Gastroesophageal sphincter (tissue), 4 donors: Measurements from ENCODE around the gene MYOF. TPM values are rescaled to one million over a fixed set of nuclear protein-coding genes. Genes with fewer than 3 reads are reported as not detected.

ENCODE experiments used
- ATAC-seq: fragments of 150-250 bp; one replicate; pipeline ENCODE4 v1.9.1; 2016; ENCODE audit warnings: mild to moderate bottlenecking, moderate library complexity
- H3K27ac ChIP-seq, 4 donors: fragments of 200-600 bp; sonication (generic) in 3 of 4; 1 replicate in 3 of 4; 2 replicates in 1 of 4; pipeline ENCODE4 v1.5.1; 2016 to 2019
- H3K27me3 ChIP-seq: fragments of 200-600 bp; sonication (generic); one replicate; pipeline ENCODE4 v1.5.1; 2019
- H3K36me3 ChIP-seq, 2 donors: fragments of 200-600 bp; sonication (generic); one replicate each; pipeline ENCODE4 v1.5.1; 2019; ENCODE audit warnings: control low read depth in 1 of 2
- H3K4me1 ChIP-seq, 3 donors: fragments of 200-600 bp; sonication (generic); 1 replicate in 2 of 3; 2 replicates in 1 of 3; pipeline ENCODE4 v1.5.1; 2016 to 2019; ENCODE audit warnings: control low read depth in 2 of 3
- H3K4me3 ChIP-seq, 2 donors: fragments of 200-600 bp; sonication (generic); one replicate each; pipeline ENCODE4 v1.5.1; 2019; ENCODE audit warnings: mild to moderate bottlenecking in 1 of 2, moderate library complexity in 1 of 2
- H3K9me3 ChIP-seq, 3 donors: fragments of 200-600 bp; sonication (generic); one replicate each; pipeline ENCODE4 v1.5.1; 2017 to 2019; ENCODE audit warnings: control low read depth in 2 of 3
- EP300 ChIP-seq: sonication (generic); formaldehyde crosslinking; IDR thresholded peaks from one replicate; pipeline ENCODE4 v1.6.1; 2017; ENCODE audit warnings: antibody characterized with exemption, mild to moderate bottlenecking
- POLR2A ChIP-seq, 2 donors: fragments of 450-650 bp; IDR thresholded peaks; one replicate each; pipeline ENCODE4 v1.6.1; 2017; ENCODE audit warnings: antibody characterized with exemption in 2 of 2, mild to moderate bottlenecking in 2 of 2, moderate library complexity in 1 of 2
- POLR2AphosphoS5 ChIP-seq: sonication (generic); formaldehyde crosslinking; IDR thresholded peaks from one replicate; pipeline ENCODE4 v1.6.1; 2017; ENCODE audit warnings: antibody characterized with exemption
- WGBS, 2 donors: methylation state at CpG; one replicate each; pipeline ENCODE4 v1.1.5; 2018; ENCODE audit warnings: low coverage in 1 of 2; 5-methylcytosine and 5-hydroxymethylcytosine counted together
- total RNA-seq, 4 donors: library from RNA; depleted of rRNA; stranded (reverse); fragments of >200 nt; gene quantifications; one replicate each; pipeline ENCODE4 v1.1.0, GENCODE V29; 2016
- TF ChIP-seq, protein P1 (sequence below), 4 experiments: fragments of 200-600 bp in 2 of 4; fragments of 450-650 bp in 2 of 4; sonication (generic) in 1 of 4; IDR thresholded peaks; one replicate each; pipeline ENCODE4 v1.5.1; 2017 to 2019; ENCODE audit warnings: antibody characterized with exemption in 4 of 4, mild to moderate bottlenecking in 2 of 4, moderate library complexity in 2 of 4

The MYOF gene
- total RNA-seq, 4 donors from 2014 or later: 98.0 to 157 (median 126) TPM

DNA sequence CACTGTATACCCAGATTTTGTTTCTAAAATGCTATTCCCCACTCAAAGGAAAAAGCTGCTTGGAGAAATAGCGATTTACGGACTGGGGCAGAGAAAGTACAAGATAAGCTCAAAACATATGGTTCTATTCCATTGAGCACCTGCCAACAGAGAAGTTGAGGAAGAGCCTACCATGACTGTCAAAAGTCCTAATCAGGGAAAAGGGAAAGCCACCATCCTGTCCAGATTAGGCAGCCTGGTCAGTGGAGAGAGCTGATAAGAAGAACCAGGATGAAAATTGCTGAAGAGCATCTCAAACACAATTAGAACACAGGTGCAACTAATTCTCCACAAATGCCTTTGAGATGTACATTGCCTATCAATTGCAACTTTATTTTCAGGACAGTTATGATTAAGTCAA, 104.1 kb downstream of the MYOF start:
- Histone ChIP-seq H3K4me1 (peaks cover 2 to 46% (median 9%) of the 10 kb centered on the region in 3 donors), H3K9me3 (no peaks in the 10 kb centered on the region), H3K27me3 (no peaks in the 10 kb centered on the region), H3K27ac (peak overlapping the region; percentile 82 to 88 (median 86)), H3K36me3 (peaks cover 10 to 62% of the 10 kb centered on the region in 2 donors), H3K4me3 (no peak overlapping the region)
- no peak for ATAC-seq
- TF ChIP-seq POLR2A (IDR thresholded peaks at IDR 0.05) (no peak), POLR2AphosphoS5 (no peak), EP300 (no peak)
- TF ChIP-seq, protein P1, sequence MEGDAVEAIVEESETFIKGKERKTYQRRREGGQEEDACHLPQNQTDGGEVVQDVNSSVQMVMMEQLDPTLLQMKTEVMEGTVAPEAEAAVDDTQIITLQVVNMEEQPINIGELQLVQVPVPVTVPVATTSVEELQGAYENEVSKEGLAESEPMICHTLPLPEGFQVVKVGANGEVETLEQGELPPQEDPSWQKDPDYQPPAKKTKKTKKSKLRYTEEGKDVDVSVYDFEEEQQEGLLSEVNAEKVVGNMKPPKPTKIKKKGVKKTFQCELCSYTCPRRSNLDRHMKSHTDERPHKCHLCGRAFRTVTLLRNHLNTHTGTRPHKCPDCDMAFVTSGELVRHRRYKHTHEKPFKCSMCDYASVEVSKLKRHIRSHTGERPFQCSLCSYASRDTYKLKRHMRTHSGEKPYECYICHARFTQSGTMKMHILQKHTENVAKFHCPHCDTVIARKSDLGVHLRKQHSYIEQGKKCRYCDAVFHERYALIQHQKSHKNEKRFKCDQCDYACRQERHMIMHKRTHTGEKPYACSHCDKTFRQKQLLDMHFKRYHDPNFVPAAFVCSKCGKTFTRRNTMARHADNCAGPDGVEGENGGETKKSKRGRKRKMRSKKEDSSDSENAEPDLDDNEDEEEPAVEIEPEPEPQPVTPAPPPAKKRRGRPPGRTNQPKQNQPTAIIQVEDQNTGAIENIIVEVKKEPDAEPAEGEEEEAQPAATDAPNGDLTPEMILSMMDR (IDR thresholded peaks at IDR 0.05): no peak
- WGBS, 2 donors: 92 to 93% methylated on average over 2 of the region's 2 CpGs

DNA sequence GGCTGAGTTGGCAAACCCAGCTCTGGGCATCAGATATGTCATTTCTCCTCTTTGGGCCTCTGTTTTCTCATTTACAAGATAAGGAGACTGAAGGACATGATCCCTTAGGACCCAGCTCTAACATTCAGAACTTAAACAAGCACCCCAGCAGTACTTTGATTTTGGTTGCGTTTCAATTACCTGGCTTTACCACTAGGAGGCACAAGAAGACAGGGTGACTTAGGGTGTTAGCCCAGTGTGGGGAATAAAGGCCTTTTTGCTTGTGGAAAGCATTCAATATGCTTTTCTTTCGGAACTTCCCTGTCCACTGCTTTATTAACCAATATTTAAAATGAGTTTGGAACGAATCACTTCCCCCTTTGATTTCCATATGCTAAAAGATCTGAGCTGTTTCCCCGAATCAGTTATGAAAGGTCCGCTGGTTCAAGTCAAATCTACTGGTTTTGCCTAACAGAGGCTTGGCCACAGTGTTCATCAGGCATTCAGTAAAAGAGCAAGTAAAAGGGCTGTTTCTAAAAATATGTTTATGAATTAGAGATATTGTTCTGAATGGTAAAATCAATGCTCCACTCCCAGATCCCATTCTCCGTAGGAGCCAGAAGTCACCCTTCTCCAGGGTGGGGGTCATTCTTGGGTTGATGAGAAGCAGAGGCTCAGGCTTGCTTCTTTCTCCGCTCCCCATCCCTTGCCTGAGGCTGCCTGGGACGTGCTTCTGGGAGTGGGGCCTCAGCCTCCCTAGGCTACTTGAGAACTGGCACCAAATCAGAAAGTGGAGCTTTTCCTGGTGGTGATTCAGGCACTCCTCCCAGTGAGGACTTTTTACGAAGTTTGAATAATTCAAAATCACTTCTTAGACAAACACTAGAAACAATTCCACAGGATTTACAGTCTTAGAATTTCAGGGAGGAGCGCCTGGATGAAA, 105.5 kb downstream of the MYOF start:
- Histone ChIP-seq H3K4me3 (peak overlapping the region; percentile 11 to 12), H3K9me3 (no peaks in the 10 kb centered on the region), H3K36me3 (peaks cover 13 to 71% of the 10 kb centered on the region in 2 donors), H3K4me1 (peaks cover 2 to 46% (median 9%) of the 10 kb centered on the region in 3 donors), H3K27me3 (no peaks in the 10 kb centered on the region), H3K27ac (peak overlapping the region; percentile 82 to 88 (median 86))
- WGBS, 2 donors: 9 to 13% methylated on average over 4 to 8 of the region's 10 CpGs
- TF ChIP-seq POLR2A (IDR thresholded peaks at IDR 0.05) (no peak), POLR2AphosphoS5 (peak; percentile 68)
- TF ChIP-seq, protein P1 (IDR thresholded peaks at IDR 0.05): peak; percentile 96 to 99 (median 97)
- ATAC-seq: peak; percentile 82

DNA sequence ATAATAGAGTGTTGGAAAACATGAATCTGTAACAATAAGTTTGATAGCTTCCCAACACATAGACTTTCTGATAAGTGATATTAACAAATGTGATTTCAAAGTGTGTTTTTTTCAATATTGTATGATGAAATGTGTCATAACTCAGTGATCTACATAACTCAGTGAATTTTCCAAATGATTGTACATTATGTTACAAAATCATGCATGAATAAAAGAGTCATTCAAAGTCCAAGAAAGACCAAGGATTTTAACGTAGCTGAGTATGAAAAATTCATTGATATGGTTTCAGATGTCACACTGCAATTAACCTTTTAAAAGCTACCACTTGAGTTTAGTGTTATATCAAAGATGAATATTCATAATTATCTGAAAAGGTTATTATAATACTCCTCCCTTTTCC, 111.2 kb downstream of the MYOF start:
- Histone ChIP-seq H3K27me3 (no peaks in the 10 kb centered on the region), H3K4me3 (no peak overlapping the region), H3K27ac (no peak overlapping the region), H3K4me1 (no peaks in the 10 kb centered on the region), H3K9me3 (no peaks in the 10 kb centered on the region), H3K36me3 (peaks cover 15 to 98% of the 10 kb centered on the region in 2 donors)
- TF ChIP-seq, protein P1 (IDR thresholded peaks at IDR 0.05): no peak
- 38 to 42% methylated on average over 1 of the region's 1 CpG for WGBS, 2 donors
- no peak for ATAC-seq

DNA sequence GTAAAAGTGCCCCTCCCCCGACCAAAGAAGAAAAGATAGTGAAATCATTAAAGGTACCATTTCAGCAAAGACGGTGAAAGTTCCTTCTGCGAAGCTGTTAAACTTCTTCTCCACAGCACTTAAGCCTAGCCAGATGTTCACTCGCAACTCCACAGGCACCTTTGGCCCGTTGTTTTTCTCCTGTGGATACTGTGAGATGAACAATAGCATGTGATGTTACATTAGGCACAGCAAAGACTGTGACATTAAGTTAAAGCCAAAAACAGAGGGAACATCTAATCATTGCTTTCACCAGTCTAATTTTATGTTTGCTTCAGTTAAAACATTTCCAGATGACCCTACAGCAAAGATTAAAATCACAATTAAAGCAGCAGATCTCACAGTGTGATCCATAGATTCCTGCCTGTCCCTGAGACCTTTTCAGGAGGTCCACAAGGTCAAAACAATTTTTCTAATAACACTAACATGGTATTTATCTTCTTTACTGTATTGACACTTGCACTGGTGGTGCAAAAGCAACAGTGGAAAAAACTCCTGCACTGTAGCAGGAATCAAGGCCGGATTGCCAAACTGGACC, 112.5 kb downstream of the MYOF start:
- WGBS, 2 donors: 74 to 82% methylated on average over 5 to 6 of the region's 6 CpGs
- no peaks in the 10 kb centered on the region for H3K4me1 ChIP-seq
- no peak for TF ChIP-seq POLR2A (IDR thresholded peaks at IDR 0.05)
- TF ChIP-seq, protein P1 (IDR thresholded peaks at IDR 0.05): no peak
- TF ChIP-seq POLR2AphosphoS5: no peak
- TF ChIP-seq EP300: no peak
- no peak overlapping the region for H3K4me3 ChIP-seq
- H3K9me3 ChIP-seq: no peaks in the 10 kb centered on the region
- no peak for ATAC-seq
- no peak overlapping the region for H3K27ac ChIP-seq
- peaks cover 12 to 100% of the 10 kb centered on the region in 2 donors for H3K36me3 ChIP-seq
- no peaks in the 10 kb centered on the region for H3K27me3 ChIP-seq
